GM12878 (cell line): ENCODE measurements around the gene TTC23L. TPM values are rescaled to one million over a fixed set of nuclear protein-coding genes. Genes with fewer than 3 reads are reported as not detected.

ENCODE experiments used
- ATAC-seq: fragments of 200-7000 bp; cut with Tn5 transposase; 3 replicates; pipeline ENCODE4 v1.9.1; 2020; ENCODE audit warnings: mild to moderate bottlenecking, moderate library complexity
- BruUV-seq: library from RNA; stranded (reverse); fragments of 400-500 nt; replicated peaks from 2 replicates; lab custom pipeline; 2021; lab: Mats Ljungman, UMichigan
- CTCF ChIA-PET: fragments of 300-600 bp; sonication (Branson Sonifier 250); formaldehyde crosslinking; extraction: SDS; loops from one replicate; lab custom pipeline; 2021; ENCODE audit warnings: inconsistent platforms; lab: Yijun Ruan, JAX
- POLR2A ChIA-PET: fragments of 350-600 bp; formaldehyde crosslinking; extraction: SDS; loops from one replicate; lab custom pipeline; 2021; ENCODE audit warnings: inconsistent platforms; lab: Charles Lee
- RAD21 ChIA-PET: fragments of 300-600 bp; sonication (Branson Sonifier 250); formaldehyde crosslinking; loops from one replicate; lab custom pipeline; 2023; ENCODE audit warnings: antibody characterized with exemption; ENCODE audit not compliant: unreplicated experiment; lab: Charles Lee
- SMC1A ChIA-PET: fragments of 300-600 bp; sonication (Branson Sonifier 250); formaldehyde crosslinking; loops from one replicate; lab custom pipeline; 2023; ENCODE audit not compliant: unreplicated experiment, uncharacterized antibody; lab: Charles Lee
- DNase-seq: peaks from one replicate; pipeline ENCODE4 v3.0.0-alpha.2; 2011; ENCODE audit warnings: low read depth, low spot score
- FAIRE-seq: peaks from 3 replicates; lab custom pipeline; 2011; peaks lifted over from hg19 to GRCh38; lab: Jason Lieb, UNC
- H2AFZ ChIP-seq: 2 replicates; pipeline ENCODE4 v1.6.0; 2011; ENCODE audit warnings: low read depth, low read length, control low read depth; ENCODE audit not compliant: control insufficient read depth
- H3K27ac ChIP-seq: 2 replicates; pipeline ENCODE4 v1.5.1; 2011; ENCODE audit warnings: control low read depth; ENCODE audit not compliant: control insufficient read depth, insufficient read depth
- H3K27me3 ChIP-seq, 2 experiments: replicated peaks in 1 of 2; 2 replicates each; pipeline versions ENCODE4 v1.6.0 to v1.6.1; 2011; ENCODE audit warnings: low read length in 1 of 2; ENCODE audit not compliant: control insufficient read depth in 2 of 2, insufficient read depth in 2 of 2
- H3K36me3 ChIP-seq, 2 experiments: 2 replicates each; pipeline ENCODE4 v1.5.1; 2011; ENCODE audit warnings: low read length in 1 of 2; ENCODE audit not compliant: control insufficient read depth in 2 of 2, insufficient read depth in 2 of 2
- H3K4me1 ChIP-seq: 2 replicates; pipeline ENCODE4 v1.6.1; 2011; ENCODE audit warnings: mild to moderate bottlenecking, low read length, moderate library complexity, mixed read lengths; ENCODE audit not compliant: control insufficient read depth, insufficient read depth
- H3K4me2 ChIP-seq: 2 replicates; pipeline ENCODE4 v1.6.0; 2011; ENCODE audit warnings: control low read depth; ENCODE audit not compliant: control insufficient read depth, insufficient read depth
- H3K4me3 ChIP-seq: fragments of 200-600 bp; sonication (generic); 2 replicates; pipeline ENCODE4 v1.5.1; 2016
- H3K79me2 ChIP-seq: 2 replicates; pipeline ENCODE4 v1.6.0; 2011; ENCODE audit warnings: low read length; ENCODE audit not compliant: control insufficient read depth, insufficient read depth
- H3K9ac ChIP-seq: 2 replicates; pipeline ENCODE4 v1.8.0; 2011; ENCODE audit warnings: low read length, control low read depth, mixed read lengths; ENCODE audit not compliant: control insufficient read depth, insufficient read depth
- H3K9me3 ChIP-seq: replicated peaks from 3 replicates; pipeline ENCODE4 v1.5.1; 2011; ENCODE audit warnings: mild to moderate bottlenecking, low read length; ENCODE audit not compliant: control insufficient read depth, insufficient read depth
- H4K20me1 ChIP-seq: 2 replicates; pipeline ENCODE4 v1.6.0; 2011; ENCODE audit not compliant: control insufficient read depth, insufficient read depth
- NRF1 ChIP-seq: conservative IDR thresholded peaks from 2 replicates; pipeline ENCODE4 v1.6.1; 2011; ENCODE audit warnings: mild to moderate bottlenecking, low read depth, low read length, improper control_type of control experiment
- POLR2A ChIP-seq: IDR thresholded peaks from 2 replicates; pipeline ENCODE4 v1.6.1; 2011; ENCODE audit warnings: low read depth, mild to moderate bottlenecking, low read length
- SIX5 ChIP-seq: IDR thresholded peaks from 2 replicates; pipeline ENCODE4 v1.6.1; 2011; ENCODE audit warnings: mild to moderate bottlenecking, low read depth, low read length, moderate library complexity; ENCODE audit not compliant: severe bottlenecking
- TAF1 ChIP-seq: IDR thresholded peaks from 2 replicates; pipeline ENCODE4 v1.6.1; 2011; ENCODE audit warnings: mild to moderate bottlenecking, low read depth, low read length, borderline replicate concordance
- TBL1XR1 ChIP-seq: IDR thresholded peaks from 2 replicates; pipeline ENCODE4 v1.6.1; 2012; ENCODE audit warnings: low read depth, low read length, improper control_type of control experiment
- ZBED1 ChIP-seq: IDR thresholded peaks from 2 replicates; pipeline ENCODE4 v1.6.1; 2016; ENCODE audit warnings: borderline replicate concordance
- ZNF217 ChIP-seq: fragments of 450-650 bp; IDR thresholded peaks from 2 replicates; pipeline ENCODE4 v1.6.1; 2017; ENCODE audit warnings: antibody characterized with exemption, mild to moderate bottlenecking
- WGBS: methylation state at CpG from one replicate; pipeline ENCODE4 v1.1.6; 2016; ENCODE audit warnings: low lambda C conversion rate; ENCODE audit not compliant: insufficient replicate concordance, insufficient coverage; ENCODE audit errors: missing lambda C conversion rate; 5-methylcytosine and 5-hydroxymethylcytosine counted together
- in situ Hi-C: fragments of 300-500 bp; cut with MboI; formaldehyde crosslinking; loops from 9 replicates; pipeline ENCODE4 v1.14.3; 2018; ENCODE audit warnings: mixed read lengths
- intact Hi-C: fragments of 100-400 bp; cut with micrococcal nuclease; formaldehyde crosslinking; loops from one replicate; pipeline ENCODE4 v1.14.2; 2022; ENCODE audit not compliant: unreplicated experiment
- polyA plus RNA-seq, 11 experiments: library from polyadenylated mRNA; depleted of rRNA in 4 of 11; unstranded in 6 of 11; stranded (reverse) in 5 of 11; fragments of >200 nt; fragmentation: Nextera tagmentation in 4 of 11; fragmentation: Illumina TruSeq in 1 of 11; extraction: Ambion mirVana in 4 of 11; extraction: Trizol in 1 of 11; gene quantifications; 1 replicate in 1 of 11; 2 replicates in 10 of 11; pipeline versions ENCODE4 v1.2.1 to v1.2.3, GENCODE V29; 2011 to 2016; ENCODE audit warnings: inconsistent platforms in 2 of 11, missing spikeins in 2 of 11, low read depth in 1 of 11
- total RNA-seq, 4 experiments: library from RNA; depleted of rRNA in 3 of 4; stranded (reverse); fragments of >200 nt in 3 of 4; fragmentation: Illumina TruSeq in 1 of 4; extraction: Trizol in 1 of 4; gene quantifications; 2 replicates each; pipeline versions ENCODE4 v1.2.1 to v1.2.3, GENCODE V29; 2013 to 2021
- TF ChIP-seq, protein P1 (sequence below): fragments of 450-650 bp; IDR thresholded peaks from 2 replicates; pipeline ENCODE4 v1.6.1; 2017; ENCODE audit warnings: low read depth, mild to moderate bottlenecking, moderate library complexity
- TF ChIP-seq, protein P2 (sequence below): fragments of 450-650 bp; formaldehyde crosslinking; IDR thresholded peaks from 2 replicates; pipeline ENCODE4 v1.4.0; 2022; ENCODE audit warnings: mild to moderate bottlenecking, moderate library complexity
- TF ChIP-seq, protein P3 (sequence below): IDR thresholded peaks from 2 replicates; pipeline ENCODE4 v1.6.1; 2012; ENCODE audit warnings: low read length, inconsistent platforms

Gene TTC23L
- total and polyA plus RNA-seq, 10 of the 15 experiments (the other 5 are each of a cell fraction or from before 2014, with no cell fraction given), result 0.09 to 0.34 TPM; not detected in 8

DNA sequence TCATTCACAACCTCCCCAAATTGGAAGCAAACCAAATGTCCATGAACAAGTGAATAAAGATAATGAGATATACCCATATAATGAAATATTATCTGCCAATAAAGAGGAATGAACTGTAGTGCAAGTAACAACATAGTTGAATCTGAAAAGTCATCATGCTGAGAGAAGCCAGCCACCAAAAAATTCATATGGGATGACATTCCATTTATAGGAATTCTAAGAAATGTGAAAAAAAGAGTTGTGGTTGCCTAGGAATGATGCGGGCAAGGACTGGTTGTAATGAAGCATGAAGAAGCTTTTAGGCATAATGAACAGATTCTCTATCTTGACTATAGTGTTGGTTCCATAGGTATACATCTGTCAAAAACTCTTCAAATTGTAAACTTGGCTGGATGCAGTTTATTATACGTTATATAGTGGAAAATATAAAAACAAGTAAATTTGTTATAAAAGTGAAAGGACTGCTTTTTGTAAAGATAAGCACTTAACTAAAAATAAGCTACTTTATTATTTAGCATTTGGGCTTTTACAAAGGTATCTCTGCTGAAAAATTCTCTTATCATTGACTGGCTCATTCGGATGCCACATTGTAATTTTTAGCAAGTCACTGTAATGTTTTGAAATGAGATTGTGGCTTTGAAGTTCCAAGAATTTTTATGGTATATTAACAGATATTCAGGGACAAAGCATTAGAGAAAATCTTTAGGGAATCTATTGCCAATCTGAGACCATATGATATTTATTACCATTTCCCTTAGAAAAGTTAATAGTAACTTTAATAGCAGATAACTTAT, 21.2 kb upstream of the TTC23L start:
- in situ Hi-C loops (no loop called here), intact Hi-C loops (no loop called here)
- no peaks in the 10 kb centered on the region for H3K9me3 ChIP-seq
- no peaks in the 10 kb centered on the region for H3K36me3 ChIP-seq
- no peak overlapping the region for H3K27ac ChIP-seq
- FAIRE-seq (no peak), DNase-seq (no peak), ATAC-seq (no peak)
- no peaks in the 10 kb centered on the region for H3K4me1 ChIP-seq
- H3K9ac ChIP-seq, result no peak overlapping the region
- H2AFZ ChIP-seq, result no peak overlapping the region
- SMC1A ChIA-PET, result interaction anchor here (0.7 to 1.1 kb wide), 2 partner anchors 9 to 144 kb away, joined by 3 to 4 read pairs; no protein-coding TSS in a partner anchor
- no peaks in the 10 kb centered on the region for H3K27me3 ChIP-seq
- no peak overlapping the region for H3K4me2 ChIP-seq
- RAD21 ChIA-PET, result no interaction called here
- no TSS peak for BruUV-seq
- H3K4me3 ChIP-seq, result no peak overlapping the region
- POLR2A ChIA-PET, result interaction anchor here (0.6 kb wide), 1 partner anchor 1753 kb away, joined by 3 read pairs; no protein-coding TSS in a partner anchor
- H3K79me2 ChIP-seq, result no peaks in the 10 kb centered on the region
- CTCF ChIA-PET, result interaction anchor here (0.8 kb wide), 2 partner anchors 14 to 31 kb away, joined by 3 read pairs; no protein-coding TSS in a partner anchor
- TF ChIP-seq, protein P1, sequence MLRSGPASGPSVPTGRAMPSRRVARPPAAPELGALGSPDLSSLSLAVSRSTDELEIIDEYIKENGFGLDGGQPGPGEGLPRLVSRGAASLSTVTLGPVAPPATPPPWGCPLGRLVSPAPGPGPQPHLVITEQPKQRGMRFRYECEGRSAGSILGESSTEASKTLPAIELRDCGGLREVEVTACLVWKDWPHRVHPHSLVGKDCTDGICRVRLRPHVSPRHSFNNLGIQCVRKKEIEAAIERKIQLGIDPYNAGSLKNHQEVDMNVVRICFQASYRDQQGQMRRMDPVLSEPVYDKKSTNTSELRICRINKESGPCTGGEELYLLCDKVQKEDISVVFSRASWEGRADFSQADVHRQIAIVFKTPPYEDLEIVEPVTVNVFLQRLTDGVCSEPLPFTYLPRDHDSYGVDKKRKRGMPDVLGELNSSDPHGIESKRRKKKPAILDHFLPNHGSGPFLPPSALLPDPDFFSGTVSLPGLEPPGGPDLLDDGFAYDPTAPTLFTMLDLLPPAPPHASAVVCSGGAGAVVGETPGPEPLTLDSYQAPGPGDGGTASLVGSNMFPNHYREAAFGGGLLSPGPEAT, result no peak
- 38% methylated on average over 3 of the region's 3 CpGs for WGBS
- H4K20me1 ChIP-seq, result no peaks in the 10 kb centered on the region

DNA sequence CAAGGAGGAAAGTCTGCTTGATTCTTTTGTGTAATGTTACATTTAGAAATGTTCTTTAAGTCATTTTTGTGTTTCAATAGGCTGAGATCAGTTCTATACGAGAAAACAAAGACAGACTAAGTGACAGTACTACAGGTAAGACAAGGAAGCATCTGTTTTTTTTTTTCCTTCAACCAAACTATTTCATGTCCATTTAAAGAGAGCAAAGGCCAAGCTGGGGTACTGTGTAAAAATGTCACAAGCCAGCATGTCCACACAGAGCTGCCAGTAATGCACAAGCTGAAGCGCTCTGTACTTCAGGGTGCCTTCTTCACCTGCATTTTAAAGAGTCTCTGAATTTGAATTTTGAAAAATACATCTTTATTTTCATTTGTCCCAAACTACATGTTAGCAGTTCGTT, 20.2 kb upstream of the TTC23L start:
- Histone ChIP-seq H3K4me3 (no peak overlapping the region), H4K20me1 (no peaks in the 10 kb centered on the region), H2AFZ (no peak overlapping the region), H3K4me1 (no peaks in the 10 kb centered on the region), H3K9ac (no peak overlapping the region), H3K27ac (no peak overlapping the region), H3K9me3 (no peaks in the 10 kb centered on the region), H3K4me2 (no peak overlapping the region), H3K79me2 (no peaks in the 10 kb centered on the region), H3K36me3 (no peaks in the 10 kb centered on the region), H3K27me3 (no peaks in the 10 kb centered on the region)
- intact Hi-C loops, result no loop called here
- ChIA-PET RAD21 (no interaction called here), POLR2A (no interaction called here), SMC1A (interaction anchor here (0.7 to 1.1 kb wide), 3 partner anchors 9 to 145 kb away, joined by 3 to 4 read pairs (median 3); no protein-coding TSS in a partner anchor), CTCF (interaction anchor here (0.8 kb wide), 1 partner anchor 30 kb away, joined by 3 read pairs; no protein-coding TSS in a partner anchor)
- BruUV-seq, result no TSS peak
- no peak for ATAC-seq
- in situ Hi-C loops, result no loop called here
- DNase-seq, result no peak
- WGBS, result 48% methylated on average over 3 of the region's 3 CpGs
- no peak for FAIRE-seq
- TF ChIP-seq POLR2A (no peak), ZBED1 (no peak), NRF1 (no peak), ZNF217 (no peak), TBL1XR1 (no peak), TAF1 (no peak), SIX5 (no peak)
- TF ChIP-seq, protein P2, sequence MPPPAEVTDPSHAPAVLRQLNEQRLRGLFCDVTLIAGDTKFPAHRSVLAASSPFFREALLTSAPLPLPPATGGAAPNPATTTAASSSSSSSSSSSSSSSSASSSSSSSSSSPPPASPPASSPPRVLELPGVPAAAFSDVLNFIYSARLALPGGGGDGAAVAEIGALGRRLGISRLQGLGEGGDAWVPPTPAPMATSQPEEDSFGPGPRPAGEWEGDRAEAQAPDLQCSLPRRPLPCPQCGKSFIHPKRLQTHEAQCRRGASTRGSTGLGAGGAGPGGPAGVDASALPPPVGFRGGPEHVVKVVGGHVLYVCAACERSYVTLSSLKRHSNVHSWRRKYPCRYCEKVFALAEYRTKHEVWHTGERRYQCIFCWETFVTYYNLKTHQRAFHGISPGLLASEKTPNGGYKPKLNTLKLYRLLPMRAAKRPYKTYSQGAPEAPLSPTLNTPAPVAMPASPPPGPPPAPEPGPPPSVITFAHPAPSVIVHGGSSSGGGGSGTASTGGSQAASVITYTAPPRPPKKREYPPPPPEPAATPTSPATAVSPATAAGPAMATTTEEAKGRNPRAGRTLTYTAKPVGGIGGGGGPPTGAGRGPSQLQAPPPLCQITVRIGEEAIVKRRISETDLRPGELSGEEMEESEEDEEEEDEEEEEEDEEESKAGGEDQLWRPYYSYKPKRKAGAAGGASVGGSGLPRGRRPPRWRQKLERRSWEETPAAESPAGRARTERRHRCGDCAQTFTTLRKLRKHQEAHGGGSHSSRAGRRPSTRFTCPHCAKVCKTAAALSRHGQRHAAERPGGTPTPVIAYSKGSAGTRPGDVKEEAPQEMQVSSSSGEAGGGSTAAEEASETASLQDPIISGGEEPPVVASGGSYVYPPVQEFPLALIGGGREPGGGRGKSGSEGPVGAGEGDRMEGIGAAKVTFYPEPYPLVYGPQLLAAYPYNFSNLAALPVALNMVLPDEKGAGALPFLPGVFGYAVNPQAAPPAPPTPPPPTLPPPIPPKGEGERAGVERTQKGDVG, result no peak
- TF ChIP-seq, protein P3, sequence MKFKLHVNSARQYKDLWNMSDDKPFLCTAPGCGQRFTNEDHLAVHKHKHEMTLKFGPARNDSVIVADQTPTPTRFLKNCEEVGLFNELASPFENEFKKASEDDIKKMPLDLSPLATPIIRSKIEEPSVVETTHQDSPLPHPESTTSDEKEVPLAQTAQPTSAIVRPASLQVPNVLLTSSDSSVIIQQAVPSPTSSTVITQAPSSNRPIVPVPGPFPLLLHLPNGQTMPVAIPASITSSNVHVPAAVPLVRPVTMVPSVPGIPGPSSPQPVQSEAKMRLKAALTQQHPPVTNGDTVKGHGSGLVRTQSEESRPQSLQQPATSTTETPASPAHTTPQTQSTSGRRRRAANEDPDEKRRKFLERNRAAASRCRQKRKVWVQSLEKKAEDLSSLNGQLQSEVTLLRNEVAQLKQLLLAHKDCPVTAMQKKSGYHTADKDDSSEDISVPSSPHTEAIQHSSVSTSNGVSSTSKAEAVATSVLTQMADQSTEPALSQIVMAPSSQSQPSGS, result no peak
